Neural cell (in vitro differentiated cells): ENCODE data around the gene KLK13. TPM values are rescaled to one million over a fixed set of nuclear protein-coding genes. Genes with fewer than 3 reads are reported as not detected.

ENCODE experiments used
- H2AFZ ChIP-seq: fragments of 200-600, 300-800 bp; sonication (generic), shearing (Covaris generic); 2 replicates; pipeline ENCODE4 v1.6.0; 2014; ENCODE audit warnings: low read depth, mild to moderate bottlenecking, antibody characterized with exemption, low read length, moderate library complexity
- H3F3A ChIP-seq: fragments of 200-600 bp; shearing (Covaris generic); 2 replicates; pipeline ENCODE4 v1.6.1; 2016; ENCODE audit warnings: mild to moderate bottlenecking, moderate library complexity, mixed read lengths, antibody characterized with exemption, low read length; ENCODE audit not compliant: insufficient read depth, poor library complexity, severe bottlenecking
- H3K27ac ChIP-seq: fragments of 200-600, 300-800 bp; sonication (generic), shearing (Covaris generic); 2 replicates; pipeline ENCODE4 v1.5.1; 2014; ENCODE audit warnings: mild to moderate bottlenecking, low read length, moderate library complexity
- H3K27me3 ChIP-seq: fragments of 300-800, 200-600 bp; sonication (generic), shearing (Covaris generic); 2 replicates; pipeline ENCODE4 v1.6.0; 2014; ENCODE audit warnings: mild to moderate bottlenecking, low read depth, low read length, moderate library complexity; ENCODE audit not compliant: insufficient read depth
- H3K36me3 ChIP-seq: fragments of 300-800, 200-600 bp; sonication (generic), shearing (Covaris generic); 2 replicates; pipeline ENCODE4 v1.5.1; 2014; ENCODE audit warnings: mild to moderate bottlenecking, antibody characterized with exemption, low read length, moderate library complexity; ENCODE audit not compliant: insufficient read depth
- H3K4me2 ChIP-seq: fragments of 300-800, 200-600 bp; sonication (generic), shearing (Covaris generic); 2 replicates; pipeline ENCODE4 v1.6.0; 2014; ENCODE audit warnings: mild to moderate bottlenecking, low read length
- H3K4me3 ChIP-seq: fragments of 300-800, 200-600 bp; sonication (generic), shearing (Covaris generic); 2 replicates; pipeline ENCODE4 v1.5.1; 2014; ENCODE audit warnings: mild to moderate bottlenecking, low read length, moderate library complexity
- H3K79me2 ChIP-seq: fragments of 200-600 bp; shearing (Covaris generic); replicated peaks from 2 replicates; pipeline ENCODE4 v1.6.0; 2014; ENCODE audit warnings: mild to moderate bottlenecking, low read length, moderate library complexity; ENCODE audit not compliant: insufficient read depth
- H3K9ac ChIP-seq: fragments of 300-800, 200-600 bp; sonication (generic), shearing (Covaris generic); 2 replicates; pipeline ENCODE4 v1.6.1; 2016; ENCODE audit warnings: mild to moderate bottlenecking, low read length, mixed read lengths
- H3K9me2 ChIP-seq: fragments of 200-600 bp; shearing (Covaris generic); 2 replicates; pipeline ENCODE4 v1.6.1; 2016; ENCODE audit warnings: mild to moderate bottlenecking, low read length, mixed read lengths; ENCODE audit not compliant: insufficient read depth
- H3K9me3 ChIP-seq: fragments of 200-600, 300-800 bp; sonication (generic), shearing (Covaris generic); 2 replicates; pipeline ENCODE4 v1.6.1; 2016; ENCODE audit warnings: mild to moderate bottlenecking, mixed run types, low read length, moderate library complexity, mixed read lengths
- H4K20me1 ChIP-seq: fragments of 200-600 bp; shearing (Covaris generic); 2 replicates; pipeline ENCODE4 v1.6.1; 2016; ENCODE audit warnings: mild to moderate bottlenecking, mixed run types; ENCODE audit not compliant: insufficient read depth
- CTCF ChIP-seq: fragments of 450-650 bp; IDR thresholded peaks from 2 replicates; pipeline ENCODE4 v1.5.1; 2014; ENCODE audit warnings: antibody characterized with exemption, mild to moderate bottlenecking, moderate library complexity; ENCODE audit not compliant: poor library complexity, severe bottlenecking
- EP300 ChIP-seq: fragments of 450-650 bp; conservative IDR thresholded peaks from 2 replicates; pipeline ENCODE4 v1.6.1; 2014; ENCODE audit warnings: antibody characterized with exemption, mild to moderate bottlenecking, moderate library complexity; ENCODE audit not compliant: poor library complexity, severe bottlenecking
- EZH2 ChIP-seq: fragments of 200-600, 300-800 bp; shearing (Covaris generic), sonication (generic); IDR thresholded peaks from 2 replicates; pipeline ENCODE4 v1.6.1; 2014; ENCODE audit warnings: antibody characterized with exemption, low read length, borderline replicate concordance, mild to moderate bottlenecking; ENCODE audit not compliant: insufficient read depth, poor library complexity, severe bottlenecking
- MXI1 ChIP-seq: fragments of 450-650 bp; conservative IDR thresholded peaks from 2 replicates; pipeline ENCODE4 v1.6.1; 2014; ENCODE audit warnings: antibody characterized with exemption, mild to moderate bottlenecking; ENCODE audit not compliant: poor library complexity, severe bottlenecking
- POLR2AphosphoS5 ChIP-seq: IDR thresholded peaks from 2 replicates; pipeline ENCODE4 v1.6.1; 2012
- RAD21 ChIP-seq: fragments of 450-650 bp; conservative IDR thresholded peaks from 2 replicates; pipeline ENCODE4 v1.6.1; 2014; ENCODE audit warnings: antibody characterized with exemption, mild to moderate bottlenecking, moderate library complexity
- SMC3 ChIP-seq: fragments of 450-650 bp; conservative IDR thresholded peaks from 2 replicates; pipeline ENCODE4 v1.6.1; 2014; ENCODE audit warnings: antibody characterized with exemption, mild to moderate bottlenecking, moderate library complexity; ENCODE audit not compliant: poor library complexity
- TAF1 ChIP-seq: IDR thresholded peaks from 2 replicates; pipeline ENCODE4 v1.6.1; 2012; ENCODE audit warnings: low read depth
- polyA plus RNA-seq: library from polyadenylated mRNA; depleted of rRNA; stranded (reverse); fragments of >200 nt; gene quantifications from 2 replicates; pipeline ENCODE4 v1.2.3, GENCODE V29; 2014
- TF ChIP-seq, protein P1 (sequence below): IDR thresholded peaks from 2 replicates; pipeline ENCODE4 v1.6.1; 2012; ENCODE audit warnings: borderline replicate concordance

KLK13 gene
- polyA plus RNA-seq, 1 donor from 2014 or later, result not detected

DNA sequence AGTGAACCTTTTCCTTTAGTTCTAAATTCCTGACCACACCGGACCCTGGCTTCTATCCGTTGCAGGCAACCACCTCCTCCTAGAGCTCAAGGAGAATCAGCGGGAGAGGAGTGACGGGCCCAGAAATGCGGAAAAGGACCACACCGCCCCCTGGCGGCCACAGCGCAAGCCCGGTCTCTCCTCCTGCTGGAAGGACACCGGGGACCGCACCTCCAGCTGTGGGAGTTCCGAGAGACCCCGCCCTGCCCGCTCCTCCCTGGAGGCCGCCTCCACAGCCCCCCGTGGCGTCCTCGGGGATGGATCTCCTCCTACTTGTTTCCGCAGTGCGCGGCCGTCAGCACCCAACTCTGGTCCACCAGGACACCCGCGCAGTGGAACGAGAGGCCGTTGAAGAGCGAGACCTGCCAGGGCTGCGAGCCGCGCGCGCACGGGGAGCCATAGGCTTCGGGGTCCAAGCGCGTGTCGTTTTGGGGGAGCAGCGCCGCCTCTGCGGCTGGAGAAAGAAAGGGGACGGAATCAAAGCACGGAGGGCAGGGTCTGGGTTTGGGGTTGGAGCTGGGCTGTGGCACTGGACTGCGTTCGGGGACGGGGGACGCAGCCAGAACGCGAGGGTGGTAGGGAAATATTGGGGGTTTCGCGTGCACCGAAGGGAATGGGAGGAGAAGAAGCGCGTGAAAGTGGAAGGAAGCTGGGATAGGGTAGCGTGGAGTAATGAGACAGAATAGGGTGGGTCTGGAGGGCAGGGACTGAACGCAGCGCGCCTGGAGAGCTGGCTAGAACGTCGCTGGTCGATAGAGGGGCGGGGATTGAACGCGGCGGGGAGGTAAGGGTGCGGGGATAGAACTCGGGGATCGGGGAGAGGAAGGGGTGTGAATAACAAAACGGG lies 47.9 kb downstream of the KLK13 start:
- Histone ChIP-seq H3K36me3 (no peaks in the 10 kb centered on the region), H3K27me3 (peaks cover 53% of the 10 kb centered on the region), H3K9ac (peak overlapping the region; percentile 34), H3F3A (no peaks in the 10 kb centered on the region), H3K9me3 (no peaks in the 10 kb centered on the region), H4K20me1 (no peaks in the 10 kb centered on the region), H3K9me2 (no peaks in the 10 kb centered on the region), H3K4me2 (peak overlapping the region; percentile 39), H2AFZ (no peak overlapping the region), H3K79me2 (no peaks in the 10 kb centered on the region), H3K27ac (no peak overlapping the region), H3K4me3 (peak overlapping the region; percentile 74)
- TF ChIP-seq, protein P1, sequence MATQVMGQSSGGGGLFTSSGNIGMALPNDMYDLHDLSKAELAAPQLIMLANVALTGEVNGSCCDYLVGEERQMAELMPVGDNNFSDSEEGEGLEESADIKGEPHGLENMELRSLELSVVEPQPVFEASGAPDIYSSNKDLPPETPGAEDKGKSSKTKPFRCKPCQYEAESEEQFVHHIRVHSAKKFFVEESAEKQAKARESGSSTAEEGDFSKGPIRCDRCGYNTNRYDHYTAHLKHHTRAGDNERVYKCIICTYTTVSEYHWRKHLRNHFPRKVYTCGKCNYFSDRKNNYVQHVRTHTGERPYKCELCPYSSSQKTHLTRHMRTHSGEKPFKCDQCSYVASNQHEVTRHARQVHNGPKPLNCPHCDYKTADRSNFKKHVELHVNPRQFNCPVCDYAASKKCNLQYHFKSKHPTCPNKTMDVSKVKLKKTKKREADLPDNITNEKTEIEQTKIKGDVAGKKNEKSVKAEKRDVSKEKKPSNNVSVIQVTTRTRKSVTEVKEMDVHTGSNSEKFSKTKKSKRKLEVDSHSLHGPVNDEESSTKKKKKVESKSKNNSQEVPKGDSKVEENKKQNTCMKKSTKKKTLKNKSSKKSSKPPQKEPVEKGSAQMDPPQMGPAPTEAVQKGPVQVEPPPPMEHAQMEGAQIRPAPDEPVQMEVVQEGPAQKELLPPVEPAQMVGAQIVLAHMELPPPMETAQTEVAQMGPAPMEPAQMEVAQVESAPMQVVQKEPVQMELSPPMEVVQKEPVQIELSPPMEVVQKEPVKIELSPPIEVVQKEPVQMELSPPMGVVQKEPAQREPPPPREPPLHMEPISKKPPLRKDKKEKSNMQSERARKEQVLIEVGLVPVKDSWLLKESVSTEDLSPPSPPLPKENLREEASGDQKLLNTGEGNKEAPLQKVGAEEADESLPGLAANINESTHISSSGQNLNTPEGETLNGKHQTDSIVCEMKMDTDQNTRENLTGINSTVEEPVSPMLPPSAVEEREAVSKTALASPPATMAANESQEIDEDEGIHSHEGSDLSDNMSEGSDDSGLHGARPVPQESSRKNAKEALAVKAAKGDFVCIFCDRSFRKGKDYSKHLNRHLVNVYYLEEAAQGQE, result no peak
- TF ChIP-seq EZH2 (no peak), POLR2AphosphoS5 (no peak), MXI1 (no peak), CTCF (peak; percentile 88), SMC3 (peak; percentile 68), RAD21 (peak; percentile 60), EP300 (no peak), TAF1 (no peak)

- Histone ChIP-seq H3K79me2 (no peaks in the 10 kb centered on the region), H3F3A (no peaks in the 10 kb centered on the region), H3K9ac (no peak overlapping the region), H3K9me3 (no peaks in the 10 kb centered on the region), H4K20me1 (no peaks in the 10 kb centered on the region), H3K4me2 (no peak overlapping the region), H3K27ac (no peak overlapping the region), H3K9me2 (no peaks in the 10 kb centered on the region), H3K27me3 (peaks cover 53% of the 10 kb centered on the region), H3K36me3 (no peaks in the 10 kb centered on the region), H3K4me3 (no peak overlapping the region), H2AFZ (no peak overlapping the region)
- no peak for TF ChIP-seq EP300
- no peak for TF ChIP-seq EZH2
- TF ChIP-seq, protein P1, result no peak
- TF ChIP-seq POLR2AphosphoS5, result no peak
- no peak for TF ChIP-seq RAD21
Observed at GRCh38 chr19:51015691-51016267, 49.1 kb downstream of the KLK13 start.
